Prostate gland (tissue), 2 donors: ENCODE measurements around the gene CDT1.

Source experiments
- CTCF ChIP-seq, 4 experiments: fragments of 200-600 bp in 2 of 4; fragments of 450-650 bp in 2 of 4; sonication (generic) in 2 of 4; IDR thresholded peaks; 1 replicate in 3 of 4; 2 replicates in 1 of 4; pipeline ENCODE4 v1.5.1; 2016 to 2019; ENCODE audit warnings: antibody characterized with exemption in 4 of 4, mild to moderate bottlenecking in 2 of 4, moderate library complexity in 2 of 4
- POLR2A ChIP-seq: fragments of 450-650 bp; IDR thresholded peaks from one replicate; pipeline ENCODE4 v1.6.1; 2016; ENCODE audit warnings: antibody characterized with exemption, mild to moderate bottlenecking
- POLR2AphosphoS5 ChIP-seq: sonication (generic); formaldehyde crosslinking; IDR thresholded peaks from one replicate; pipeline ENCODE4 v1.6.1; 2017; ENCODE audit warnings: antibody characterized with exemption

- TF ChIP-seq CTCF (IDR thresholded peaks at IDR 0.05) (no peak), POLR2AphosphoS5 (no peak), POLR2A (no peak)
Measured at GRCh38 chr16:88831838-88832237, 28.2 kb downstream of the CDT1 start.
